ENCODE data around the gene PARD3B. TPM values are rescaled to one million over a fixed set of nuclear protein-coding genes. Genes with fewer than 3 reads are reported as not detected.
A peak's percentile ranks its signal among the peaks of the same experiment; 100 is the strongest.

Gene PARD3B
- total RNA-seq, 1 experiment from 2014 or later = 2.0 TPM

- no peaks in the 10 kb centered on the region for H4K20me1 ChIP-seq (ENCODE audit: insufficient read depth)
- no peaks in the 10 kb centered on the region for H3K9me3 ChIP-seq (ENCODE audit: control insufficient read depth in 1 of 2, insufficient read depth in 1 of 2, low read depth in 1 of 2, low read length in 2 of 2)
- no peaks in the 10 kb centered on the region for H3K9me2 ChIP-seq (ENCODE audit: insufficient read depth)
- no peak for TF ChIP-seq ZFX (IDR thresholded peaks at IDR 0.05)
- TF ChIP-seq, protein P1, sequence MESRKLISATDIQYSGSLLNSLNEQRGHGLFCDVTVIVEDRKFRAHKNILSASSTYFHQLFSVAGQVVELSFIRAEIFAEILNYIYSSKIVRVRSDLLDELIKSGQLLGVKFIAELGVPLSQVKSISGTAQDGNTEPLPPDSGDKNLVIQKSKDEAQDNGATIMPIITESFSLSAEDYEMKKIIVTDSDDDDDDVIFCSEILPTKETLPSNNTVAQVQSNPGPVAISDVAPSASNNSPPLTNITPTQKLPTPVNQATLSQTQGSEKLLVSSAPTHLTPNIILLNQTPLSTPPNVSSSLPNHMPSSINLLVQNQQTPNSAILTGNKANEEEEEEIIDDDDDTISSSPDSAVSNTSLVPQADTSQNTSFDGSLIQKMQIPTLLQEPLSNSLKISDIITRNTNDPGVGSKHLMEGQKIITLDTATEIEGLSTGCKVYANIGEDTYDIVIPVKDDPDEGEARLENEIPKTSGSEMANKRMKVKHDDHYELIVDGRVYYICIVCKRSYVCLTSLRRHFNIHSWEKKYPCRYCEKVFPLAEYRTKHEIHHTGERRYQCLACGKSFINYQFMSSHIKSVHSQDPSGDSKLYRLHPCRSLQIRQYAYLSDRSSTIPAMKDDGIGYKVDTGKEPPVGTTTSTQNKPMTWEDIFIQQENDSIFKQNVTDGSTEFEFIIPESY (IDR thresholded peaks at IDR 0.05; ENCODE audit: extremely low read depth, insufficient replicate concordance, low read length) = no peak
- H3K4me3 ChIP-seq (replicated peaks in 1 of 2; ENCODE audit: low read depth in 1 of 2, low read length in 2 of 2) = no peak overlapping the region
- CTCF ChIA-PET = no interaction called here
- H3K27ac ChIP-seq (ENCODE audit: low read depth, low read length) = no peak overlapping the region
- H3K4me2 ChIP-seq (ENCODE audit: low read length) = no peak overlapping the region
- POLR2A ChIA-PET = no interaction called here
- intact Hi-C loops (cut with micrococcal nuclease) = no loop called here
- H2AFZ ChIP-seq (ENCODE audit: low read depth, low read length, poor library complexity, severe bottlenecking) = no peak overlapping the region
- H3K4me1 ChIP-seq (ENCODE audit: control insufficient read depth in 1 of 2, insufficient read depth in 2 of 2, low read length in 2 of 2) = no peaks in the 10 kb centered on the region
- RAD21 ChIA-PET (ENCODE audit: low non-redundant PET in 1 of 2, low total read pairs in 2 of 2, uncharacterized antibody in 2 of 2, unreplicated experiment in 2 of 2) = no interaction called here
- no TSS peak for BruUV-seq (replicated peaks)
- no peak for DNase-seq (ENCODE audit: low read depth, low spot score)
- H3K79me2 ChIP-seq (ENCODE audit: insufficient read depth, low read length) = no peaks in the 10 kb centered on the region
- no peak overlapping the region for H3K9ac ChIP-seq (ENCODE audit: low read length)
- no peak for ATAC-seq
- no peaks in the 10 kb centered on the region for H3K27me3 ChIP-seq (ENCODE audit: insufficient read depth, low read length)
- no peaks in the 10 kb centered on the region for H3K36me3 ChIP-seq (ENCODE audit: control insufficient read depth in 1 of 2, insufficient read depth in 2 of 2, low read length in 2 of 2)
These were observed 70.2 kb downstream of the PARD3B start for GRCh38 chr2:204615456-204615855.

DNA sequence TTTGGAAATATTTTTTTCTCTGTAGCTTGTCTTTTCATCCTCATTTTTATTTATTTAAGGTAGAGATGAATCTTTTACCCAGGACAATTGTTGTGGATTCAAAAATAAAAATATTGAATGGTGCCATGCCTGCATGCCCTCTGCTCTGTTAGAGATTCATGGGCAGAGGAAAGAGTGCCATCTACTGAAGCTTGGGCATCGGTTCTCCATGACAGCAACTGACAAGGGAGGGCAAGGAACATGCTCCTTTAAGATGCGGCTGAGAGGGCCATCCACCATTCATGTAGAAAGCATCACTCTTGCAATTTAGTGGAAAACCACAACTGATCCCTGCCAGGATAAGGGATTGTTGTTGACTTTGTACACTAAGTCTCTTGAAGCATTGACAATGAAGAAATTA is 79.9 kb downstream of the PARD3B start:
- Histone ChIP-seq H2AFZ (ENCODE audit: low read depth, low read length, poor library complexity, severe bottlenecking) (no peak overlapping the region), H3K4me1 (ENCODE audit: control insufficient read depth in 1 of 2, insufficient read depth in 2 of 2, low read length in 2 of 2) (no peaks in the 10 kb centered on the region), H3K9me3 (ENCODE audit: control insufficient read depth in 1 of 2, insufficient read depth in 1 of 2, low read depth in 1 of 2, low read length in 2 of 2) (no peaks in the 10 kb centered on the region), H3K79me2 (ENCODE audit: insufficient read depth, low read length) (no peaks in the 10 kb centered on the region), H4K20me1 (ENCODE audit: insufficient read depth) (no peaks in the 10 kb centered on the region; the same call in 1 of the 2 replicates), H3K36me3 (ENCODE audit: control insufficient read depth in 1 of 2, insufficient read depth in 2 of 2, low read length in 2 of 2) (no peaks in the 10 kb centered on the region), H3K4me3 (replicated peaks in 1 of 2; ENCODE audit: low read depth in 1 of 2, low read length in 2 of 2) (no peak overlapping the region), H3K27me3 (ENCODE audit: insufficient read depth, low read length) (no peaks in the 10 kb centered on the region), H3K9ac (ENCODE audit: low read length) (no peak overlapping the region), H3K27ac (ENCODE audit: low read depth, low read length) (no peak overlapping the region), H3K9me2 (ENCODE audit: insufficient read depth) (no peaks in the 10 kb centered on the region), H3K4me2 (ENCODE audit: low read length) (no peak overlapping the region)
- ATAC-seq = no peak; the same call in 1 of the 2 replicates
- RAD21 ChIA-PET (ENCODE audit: low non-redundant PET in 1 of 2, low total read pairs in 2 of 2, uncharacterized antibody in 2 of 2, unreplicated experiment in 2 of 2) = no interaction called here
- no TSS peak for BruUV-seq (replicated peaks)
- CTCF ChIA-PET = interaction anchor here (0.8 kb wide), 1 partner anchor 305 kb away, joined by 3 read pairs; no protein-coding TSS in a partner anchor
- intact Hi-C loops (cut with micrococcal nuclease) = loop anchor here (10.0 kb wide), 1 partner anchor 270 kb away; no protein-coding TSS in a partner anchor
- POLR2A ChIA-PET = no interaction called here
- TF ChIP-seq RAD21 (IDR thresholded peaks at IDR 0.05; ENCODE audit: low read depth) = peak; percentile 37; the same call in 1 of the 2 replicates
- no peak for TF ChIP-seq YY1 (IDR thresholded peaks at IDR 0.05; ENCODE audit: extremely low read depth, insufficient replicate concordance, low read depth, low read length)
- no peak for TF ChIP-seq SIN3A (IDR thresholded peaks at IDR 0.05; ENCODE audit: low read depth)
- TF ChIP-seq TCF7L2 (IDR thresholded peaks at IDR 0.05; ENCODE audit: borderline replicate concordance, extremely low read depth, insufficient read depth, insufficient read length) = no peak
- TF ChIP-seq, protein P1 (IDR thresholded peaks at IDR 0.05; ENCODE audit: extremely low read depth, insufficient replicate concordance, low read length) = no peak
- no peak for TF ChIP-seq ELF1 (IDR thresholded peaks at IDR 0.05; ENCODE audit: borderline replicate concordance, low read depth)
- DNase-seq (ENCODE audit: low read depth, low spot score) = no peak
